Amniotic stem cell (primary cell): ENCODE data around the gene NTSR2.

Experiments
- DNase-seq: peaks from one replicate; lab custom pipeline; 2025; lab: John Stamatoyannopoulos, UW

Gene NTSR2

GRCh38 chr2:11628675-11629074 lies 41.3 kb downstream of the NTSR2 start:
- no peak for DNase-seq

GRCh38 chr2:11625671-11626070 lies 44.3 kb downstream of the NTSR2 start:
- DNase-seq: no peak

- DNase-seq: no peak
Observed at GRCh38 chr2:11624893-11625292, 45.1 kb downstream of the NTSR2 start.

GRCh38 chr2:11622611-11623010 lies 47.4 kb downstream of the NTSR2 start:
- no peak for DNase-seq

GRCh38 chr2:11621410-11621809 lies 48.6 kb downstream of the NTSR2 start:
- DNase-seq: no peak

- no peak for DNase-seq
Observed at GRCh38 chr2:11618708-11619062, 51.3 kb downstream of the NTSR2 start.

- DNase-seq: no peak
Observed at GRCh38 chr2:11617984-11618707, 51.8 kb downstream of the NTSR2 start.

- DNase-seq: no peak
Observed at GRCh38 chr2:11617527-11617926, 52.5 kb downstream of the NTSR2 start.

GRCh38 chr2:11616851-11617415 lies 53.1 kb downstream of the NTSR2 start:
- no peak for DNase-seq

GRCh38 chr2:11616097-11616687 lies 53.8 kb downstream of the NTSR2 start:
- no peak for DNase-seq

GRCh38 chr2:11615209-11615608 lies 54.8 kb downstream of the NTSR2 start:
- no peak for DNase-seq

GRCh38 chr2:11613297-11613696 lies 56.7 kb downstream of the NTSR2 start:
- no peak for DNase-seq

GRCh38 chr2:11612553-11613215 lies 57.3 kb downstream of the NTSR2 start:
- DNase-seq: no peak

- no peak for DNase-seq
Observed at GRCh38 chr2:11611251-11611650, 58.7 kb downstream of the NTSR2 start.

GRCh38 chr2:11610624-11611242 lies 59.3 kb downstream of the NTSR2 start:
- DNase-seq: no peak
